GM12801 (cell line): ENCODE data around the gene MICU1.

Experiments
- TF ChIP-seq, protein P1 (sequence below): IDR thresholded peaks from one replicate; pipeline ENCODE4 v1.5.1; 2011; ENCODE audit warnings: control low read depth; ENCODE audit not compliant: insufficient read length; ENCODE audit errors: extremely low read depth

The MICU1 gene

DNA sequence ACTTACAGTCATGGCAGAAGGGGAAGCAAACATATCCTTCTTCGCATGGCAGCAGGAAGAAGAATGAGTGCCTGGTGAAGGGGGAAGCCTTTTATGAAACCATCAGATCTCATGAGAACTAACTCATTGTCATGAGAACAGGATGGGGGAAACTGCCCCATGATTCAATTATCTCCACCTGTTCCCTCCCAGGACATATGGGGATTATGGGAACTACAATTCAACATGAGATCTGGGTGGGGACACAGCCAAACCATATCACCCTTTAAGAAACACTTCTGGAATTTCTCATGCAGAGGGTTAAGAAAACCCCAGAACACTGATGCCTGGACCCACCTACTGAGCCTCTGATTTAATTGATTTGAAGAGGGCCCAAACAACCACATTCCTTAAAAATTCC lies 207.9 kb downstream of the MICU1 start:
- TF ChIP-seq, protein P1, sequence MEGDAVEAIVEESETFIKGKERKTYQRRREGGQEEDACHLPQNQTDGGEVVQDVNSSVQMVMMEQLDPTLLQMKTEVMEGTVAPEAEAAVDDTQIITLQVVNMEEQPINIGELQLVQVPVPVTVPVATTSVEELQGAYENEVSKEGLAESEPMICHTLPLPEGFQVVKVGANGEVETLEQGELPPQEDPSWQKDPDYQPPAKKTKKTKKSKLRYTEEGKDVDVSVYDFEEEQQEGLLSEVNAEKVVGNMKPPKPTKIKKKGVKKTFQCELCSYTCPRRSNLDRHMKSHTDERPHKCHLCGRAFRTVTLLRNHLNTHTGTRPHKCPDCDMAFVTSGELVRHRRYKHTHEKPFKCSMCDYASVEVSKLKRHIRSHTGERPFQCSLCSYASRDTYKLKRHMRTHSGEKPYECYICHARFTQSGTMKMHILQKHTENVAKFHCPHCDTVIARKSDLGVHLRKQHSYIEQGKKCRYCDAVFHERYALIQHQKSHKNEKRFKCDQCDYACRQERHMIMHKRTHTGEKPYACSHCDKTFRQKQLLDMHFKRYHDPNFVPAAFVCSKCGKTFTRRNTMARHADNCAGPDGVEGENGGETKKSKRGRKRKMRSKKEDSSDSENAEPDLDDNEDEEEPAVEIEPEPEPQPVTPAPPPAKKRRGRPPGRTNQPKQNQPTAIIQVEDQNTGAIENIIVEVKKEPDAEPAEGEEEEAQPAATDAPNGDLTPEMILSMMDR: no peak

DNA sequence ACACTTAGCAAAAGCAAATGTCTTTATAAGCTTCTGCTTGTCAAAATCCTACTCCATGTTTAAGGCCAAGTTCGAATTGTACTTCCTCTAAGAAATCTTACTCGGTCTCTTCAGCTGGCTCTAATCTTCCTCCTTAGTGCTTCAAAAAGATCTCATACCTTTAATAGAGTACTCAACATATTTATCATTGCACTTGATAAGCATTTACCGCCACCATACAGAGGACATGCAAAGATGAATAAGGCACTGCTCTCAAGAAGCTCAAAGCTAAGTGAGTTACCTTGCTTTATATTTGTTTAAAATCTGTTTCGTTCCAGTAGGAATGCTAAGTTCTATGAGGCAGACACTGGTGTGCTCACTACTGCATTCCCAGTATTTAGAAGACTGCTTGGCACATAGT lies 209.2 kb downstream of the MICU1 start:
- TF ChIP-seq, protein P1: no peak

DNA sequence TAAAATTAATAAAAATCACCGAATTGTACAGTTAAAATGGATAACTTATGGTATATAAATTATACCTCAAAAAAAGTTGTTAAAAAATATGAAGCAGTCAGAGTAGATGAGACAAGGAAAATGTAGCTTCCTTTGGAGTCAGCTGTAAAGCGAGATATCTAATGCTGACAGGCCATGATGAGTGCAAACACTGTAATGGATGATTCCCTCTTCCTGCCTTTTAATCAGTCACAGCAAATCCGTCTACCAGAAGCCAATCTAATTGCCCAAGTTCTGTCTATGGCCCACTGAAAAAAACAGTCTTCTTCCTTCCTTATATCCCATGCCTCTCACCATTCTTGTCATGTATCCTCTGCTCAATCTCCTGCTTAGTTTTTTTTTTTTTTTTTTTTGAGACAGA lies 211.2 kb downstream of the MICU1 start:
- TF ChIP-seq, protein P1: no peak

DNA sequence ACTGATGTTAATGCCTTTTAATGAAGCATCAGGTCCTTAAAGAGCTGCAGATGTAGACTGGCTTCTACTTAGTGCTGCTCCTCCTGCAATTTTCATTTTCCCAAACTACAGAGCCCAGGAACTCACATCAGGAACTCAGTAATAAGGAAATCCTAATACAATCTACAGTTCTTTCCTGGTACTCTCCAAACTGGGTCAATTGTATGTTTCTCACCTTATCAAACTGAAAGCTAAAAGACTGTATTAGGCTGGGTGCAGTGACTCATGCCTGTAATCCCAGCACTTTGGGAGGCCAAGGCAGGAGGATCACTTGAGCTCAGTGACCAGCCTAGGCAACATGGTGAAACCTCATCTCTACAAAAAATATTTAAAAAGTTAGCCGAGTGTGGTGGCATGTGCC lies 216.7 kb downstream of the MICU1 start:
- TF ChIP-seq, protein P1: no peak

DNA sequence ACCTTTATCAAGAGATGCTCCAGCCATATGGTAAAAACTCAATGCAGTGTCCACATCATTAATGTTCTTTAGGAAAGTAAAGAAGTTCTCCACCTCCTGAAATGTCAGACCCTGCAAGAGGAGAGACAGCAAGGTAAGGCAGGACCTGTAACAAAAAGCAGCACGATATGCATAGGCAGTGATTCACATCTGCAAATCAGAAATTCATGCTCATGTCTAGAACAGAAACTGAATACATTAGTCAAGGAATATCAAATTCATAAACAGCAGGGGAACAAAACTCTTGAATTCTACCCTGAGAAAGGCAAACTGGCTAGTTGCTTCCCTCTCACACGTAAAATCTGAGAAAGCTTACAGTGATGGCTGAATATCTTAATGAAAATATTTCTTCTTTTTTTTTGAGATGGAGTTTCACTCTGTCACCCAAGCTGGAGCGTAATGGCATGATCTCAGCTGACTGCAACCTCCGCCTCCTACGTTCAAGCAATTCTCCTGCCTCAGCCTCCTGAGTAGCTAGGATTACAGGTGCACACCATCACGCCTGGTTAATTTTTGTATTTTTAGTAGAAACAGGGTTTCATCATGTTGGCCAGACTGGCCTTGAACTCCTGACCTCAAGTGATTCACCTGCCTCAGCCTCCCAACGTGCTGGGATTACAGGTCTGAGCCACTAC lies 217.8 kb downstream of the MICU1 start:
- TF ChIP-seq, protein P1: no peak

DNA sequence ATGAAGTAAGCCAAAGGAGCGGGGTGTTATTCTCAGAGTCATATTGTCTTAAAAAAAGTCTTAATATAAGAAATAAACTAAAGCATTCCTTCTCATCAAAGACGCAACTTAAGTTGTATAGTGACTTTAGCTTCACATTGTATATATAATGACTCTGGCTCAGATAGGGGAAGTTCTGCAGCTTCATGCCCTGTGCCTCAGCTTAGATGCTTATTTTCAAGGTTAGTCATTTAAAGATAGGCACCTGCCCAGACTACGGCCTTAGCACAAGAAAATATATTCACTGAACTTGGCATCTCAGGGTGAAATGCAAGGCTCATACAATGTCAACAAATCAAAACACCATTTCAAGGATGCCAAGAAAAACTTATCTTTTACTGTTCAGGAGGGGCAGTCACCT lies 218.4 kb downstream of the MICU1 start:
- TF ChIP-seq, protein P1: no peak

DNA sequence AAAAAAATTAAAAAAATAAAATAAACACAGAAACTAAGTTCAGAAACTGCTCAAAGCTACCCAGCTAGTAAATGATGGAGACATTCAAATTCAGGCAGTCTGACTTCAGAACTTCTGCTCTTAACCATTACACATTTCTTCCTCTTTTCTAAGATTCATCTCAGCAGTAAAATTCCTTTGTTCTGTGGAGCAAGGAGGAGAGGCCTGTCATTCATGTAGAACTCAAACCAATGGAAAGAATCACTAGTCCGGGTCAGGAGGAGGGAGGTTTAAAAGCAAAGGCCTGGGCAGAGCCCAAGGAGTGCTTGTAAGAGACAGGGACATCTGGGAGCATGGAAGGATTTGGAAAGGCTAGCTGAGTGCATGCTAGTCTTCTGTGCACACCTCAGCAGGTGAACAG lies 233.3 kb downstream of the MICU1 start:
- TF ChIP-seq, protein P1: no peak
